ENCODE measurements around the gene SNAP47.

SNAP47 gene

DNA sequence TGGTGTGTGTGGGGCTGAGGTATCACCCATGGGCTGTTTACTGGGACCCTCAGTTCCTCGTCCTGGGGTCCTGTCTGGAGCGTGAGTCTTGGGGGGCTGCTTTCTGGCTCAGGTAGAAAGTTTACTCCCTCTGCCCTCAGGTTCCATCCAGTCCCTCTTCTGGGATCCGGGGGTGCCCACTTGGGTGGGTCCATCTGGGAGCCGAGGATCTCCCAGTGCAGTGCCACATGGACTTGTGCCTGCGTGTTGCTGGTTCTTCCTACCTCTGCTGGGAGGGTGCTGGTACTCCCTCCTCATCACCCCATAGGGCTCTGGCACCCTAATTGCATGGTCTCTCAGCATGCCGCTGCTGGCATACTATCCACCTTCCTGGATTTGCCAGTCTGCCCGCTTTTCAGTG is 14.0 kb downstream of the SNAP47 start:
- no peak for DNase-seq (ENCODE audit: low spot score)

DNA sequence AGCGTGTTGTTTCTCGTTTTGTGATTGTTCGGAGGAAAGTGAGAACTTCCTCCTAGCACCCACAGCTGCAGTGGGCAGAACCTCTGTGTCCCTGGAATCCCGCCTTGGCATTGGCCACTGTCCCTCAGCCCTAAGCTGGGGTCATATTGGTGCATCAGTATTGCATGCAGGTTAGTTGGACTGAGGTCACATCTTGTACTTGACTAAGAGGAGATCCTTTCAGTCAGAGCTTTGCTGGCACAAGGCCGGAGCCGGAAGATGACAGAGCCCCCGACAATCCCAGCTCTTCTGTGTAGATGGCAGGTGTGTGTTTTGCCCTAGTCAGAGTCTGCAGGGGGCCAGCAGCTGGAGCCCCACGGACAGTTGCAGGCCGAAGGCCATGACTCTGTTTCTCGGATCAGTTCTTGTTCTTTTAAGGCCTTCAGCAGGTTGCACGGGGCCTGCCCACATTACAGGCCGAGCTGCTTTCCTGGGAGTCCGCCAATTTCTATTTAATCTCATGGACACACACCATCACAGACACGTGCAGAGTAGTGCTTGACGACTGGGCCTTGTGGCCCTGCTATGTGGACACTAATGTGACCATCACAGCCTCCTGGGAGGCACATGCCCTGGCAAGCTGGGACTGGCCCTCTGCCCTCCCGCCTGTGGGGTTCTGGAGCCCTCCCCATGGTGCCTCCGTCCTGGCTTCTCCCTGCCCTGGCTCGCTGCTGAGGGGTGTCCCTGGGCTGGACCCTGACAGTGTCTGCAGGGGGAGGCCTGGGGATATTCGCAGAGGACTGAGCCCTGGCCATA is 14.9 kb downstream of the SNAP47 start:
- DNase-seq (ENCODE audit: low spot score): no peak

DNA sequence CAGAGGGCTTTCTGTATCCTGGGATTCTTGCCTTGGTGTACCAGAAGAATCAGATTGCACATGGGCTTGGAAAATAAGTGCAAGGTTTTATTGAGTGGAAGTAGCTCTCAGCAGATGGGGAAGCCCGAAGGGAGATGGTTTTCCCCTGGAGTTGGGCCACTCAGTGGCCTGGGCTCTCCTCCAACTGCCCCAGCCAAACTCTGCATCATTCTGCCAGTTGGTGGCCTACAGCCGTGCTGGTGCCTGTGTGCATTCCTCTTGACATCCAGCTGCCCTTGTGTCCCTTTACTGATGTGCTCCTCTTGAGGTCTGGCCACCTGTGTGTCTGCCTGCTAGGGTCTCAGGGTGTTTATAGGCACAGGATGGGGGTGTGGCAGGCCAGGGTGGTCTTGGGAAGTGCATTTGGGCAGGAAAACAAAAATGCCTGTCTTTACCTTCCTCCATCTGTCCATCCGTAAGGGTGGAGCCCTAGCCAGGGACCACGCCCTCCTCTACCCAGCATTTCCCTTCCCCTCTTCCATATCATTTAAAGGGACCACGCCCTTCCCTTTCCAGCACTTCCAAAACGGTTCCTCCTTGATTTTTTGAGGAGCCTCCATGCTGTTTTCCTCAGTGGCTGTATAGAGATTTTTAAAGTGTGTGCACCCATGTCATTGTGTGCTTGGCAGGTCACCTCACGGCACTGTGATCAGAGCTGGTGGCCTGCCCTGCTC is 18.9 kb downstream of the SNAP47 start:
- DNase-seq (ENCODE audit: low spot score): no peak

DNA sequence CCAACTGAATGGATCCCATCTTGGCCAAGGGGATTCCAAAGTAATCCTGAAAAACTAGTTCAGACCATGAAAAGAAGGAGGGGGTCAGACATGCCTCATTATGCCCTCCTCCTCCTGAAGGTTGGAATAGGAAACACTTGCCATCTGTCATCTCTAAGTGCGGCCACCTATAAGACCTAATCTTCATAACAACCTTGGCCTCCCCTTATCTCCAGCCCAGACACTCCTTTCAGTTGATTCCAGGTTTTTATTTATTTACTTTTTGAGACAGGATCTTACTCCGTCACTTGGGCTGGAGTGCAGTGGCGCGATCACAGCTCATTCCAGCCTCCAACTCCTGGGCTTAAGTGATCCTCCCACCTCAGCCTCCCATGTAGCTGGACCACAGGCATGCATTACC is 19.7 kb downstream of the SNAP47 start:
- DNase-seq (ENCODE audit: low spot score): no peak

DNA sequence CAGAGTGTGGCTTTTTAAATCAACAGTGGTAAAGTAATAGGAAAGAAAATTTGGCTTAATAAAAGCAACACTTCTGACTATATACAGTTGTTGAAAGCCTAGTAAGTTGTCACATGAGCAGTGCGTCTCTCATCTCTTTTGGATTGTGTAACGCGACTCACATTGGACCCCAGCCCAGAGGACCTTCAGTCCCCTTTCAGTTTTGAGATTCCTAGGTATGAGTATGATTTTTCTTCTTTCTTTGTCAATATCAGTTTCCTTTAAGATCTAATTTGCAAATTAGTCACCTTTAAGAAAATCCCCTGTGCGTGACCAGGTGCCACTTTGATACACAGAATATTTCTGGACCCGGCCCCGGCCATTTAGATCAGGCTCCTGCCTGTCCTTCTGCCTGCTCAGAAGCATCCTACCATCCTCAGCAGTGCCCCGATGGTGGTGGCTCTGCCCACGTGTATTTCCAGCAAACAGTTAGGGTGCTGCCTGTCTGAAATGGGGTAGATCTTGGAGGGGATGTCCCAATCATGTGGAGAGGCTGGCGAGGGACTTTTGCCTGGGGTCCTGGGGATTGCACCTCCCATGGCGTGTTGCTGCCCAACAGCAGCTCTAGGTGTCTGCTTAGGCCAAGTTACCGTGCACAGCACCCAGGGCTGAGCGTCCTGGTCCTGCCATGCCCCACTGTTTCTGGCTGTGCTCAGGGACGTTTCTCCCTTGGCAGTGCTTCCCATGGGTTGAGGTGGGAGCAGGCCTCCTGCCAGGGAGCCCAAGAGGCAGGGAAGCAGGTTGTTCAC is 21.1 kb downstream of the SNAP47 start:
- no peak for DNase-seq (ENCODE audit: low spot score)

DNA sequence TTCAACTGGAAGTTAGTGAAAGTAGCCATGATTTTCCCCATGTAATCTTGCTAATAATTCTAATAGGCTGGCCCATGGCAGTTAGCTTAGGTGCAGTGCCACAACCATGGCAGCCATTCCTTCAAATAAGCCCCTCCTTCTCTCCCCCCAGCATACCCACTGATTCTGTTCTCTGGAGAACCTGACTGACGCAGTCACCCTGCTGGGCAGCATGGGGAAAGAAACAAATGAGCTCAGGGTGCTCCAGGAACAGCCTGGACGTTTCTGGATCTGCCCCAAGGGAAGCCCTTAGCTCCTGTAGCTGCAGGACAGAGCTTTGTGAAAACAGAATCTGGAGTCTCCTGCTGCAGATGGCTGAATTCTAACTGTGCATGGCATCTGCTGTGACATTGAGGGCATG is 22.5 kb downstream of the SNAP47 start:
- DNase-seq (ENCODE audit: low spot score): no peak

DNA sequence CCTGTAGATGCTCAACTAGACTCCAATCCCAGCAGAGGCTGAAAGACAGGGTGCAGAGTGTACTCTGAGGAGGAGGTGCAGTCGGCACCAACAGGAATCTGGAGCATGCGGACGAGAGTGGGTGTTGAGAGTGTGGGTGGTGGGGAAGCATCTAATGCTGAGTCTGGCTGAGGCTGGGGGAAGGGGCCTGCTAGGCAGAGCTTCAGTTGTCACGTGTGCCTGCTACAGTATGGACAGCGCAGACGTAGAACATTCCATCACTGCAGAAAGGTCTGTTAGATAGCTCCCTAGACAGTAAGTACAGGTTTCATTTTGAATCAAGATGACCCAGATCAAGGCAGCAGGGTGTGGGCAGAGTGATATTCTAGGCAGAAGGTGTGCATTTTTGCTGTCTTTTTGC is 23.1 kb downstream of the SNAP47 start:
- no peak for DNase-seq (ENCODE audit: low spot score)

DNA sequence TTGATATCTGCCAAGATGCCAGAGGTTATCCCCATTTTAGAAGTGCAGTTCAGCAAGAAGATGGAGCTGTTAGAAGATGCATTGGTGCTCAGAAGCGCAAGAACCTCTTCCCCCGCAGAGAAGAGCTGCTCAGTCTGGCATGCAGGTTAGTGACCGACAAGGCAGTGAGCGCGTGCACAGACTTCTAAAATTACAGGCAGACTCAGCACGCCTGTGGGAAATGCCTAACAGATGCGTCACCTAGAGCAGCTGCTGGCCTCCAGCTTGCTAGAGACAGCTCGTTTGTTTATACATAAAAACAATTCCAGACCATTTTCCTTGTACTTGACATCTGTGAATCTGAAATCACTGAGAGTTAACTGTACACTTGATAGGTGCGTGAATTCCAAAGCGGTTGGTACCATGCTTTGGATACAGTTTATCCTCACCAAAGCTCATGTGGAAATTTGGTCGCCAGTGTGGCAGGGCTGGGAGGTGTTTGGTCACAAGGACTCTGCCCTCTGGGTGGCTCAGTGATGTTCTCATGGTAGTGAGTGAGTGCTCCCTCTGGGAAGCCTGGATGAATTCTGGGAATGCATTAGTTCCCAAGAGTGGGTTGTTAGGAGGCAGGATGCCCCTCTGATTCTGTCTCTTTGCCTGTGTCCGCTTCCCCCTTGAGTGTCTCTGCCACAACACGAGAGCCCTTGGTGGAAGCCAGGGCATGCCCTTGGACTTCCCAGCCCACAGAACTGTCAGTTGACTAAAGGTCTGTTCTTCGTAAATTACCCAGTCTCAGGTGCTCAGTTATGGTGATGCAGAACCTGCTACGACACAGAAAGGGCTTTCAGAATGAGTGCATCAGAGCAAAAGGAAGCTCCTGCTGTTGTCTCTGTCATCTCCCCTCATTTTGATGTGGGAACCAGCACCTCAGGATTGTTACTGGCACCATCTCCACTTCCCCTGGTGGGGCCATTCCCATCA is 24.4 kb downstream of the SNAP47 start:
- DNase-seq (ENCODE audit: low spot score): peak; percentile 11

DNA sequence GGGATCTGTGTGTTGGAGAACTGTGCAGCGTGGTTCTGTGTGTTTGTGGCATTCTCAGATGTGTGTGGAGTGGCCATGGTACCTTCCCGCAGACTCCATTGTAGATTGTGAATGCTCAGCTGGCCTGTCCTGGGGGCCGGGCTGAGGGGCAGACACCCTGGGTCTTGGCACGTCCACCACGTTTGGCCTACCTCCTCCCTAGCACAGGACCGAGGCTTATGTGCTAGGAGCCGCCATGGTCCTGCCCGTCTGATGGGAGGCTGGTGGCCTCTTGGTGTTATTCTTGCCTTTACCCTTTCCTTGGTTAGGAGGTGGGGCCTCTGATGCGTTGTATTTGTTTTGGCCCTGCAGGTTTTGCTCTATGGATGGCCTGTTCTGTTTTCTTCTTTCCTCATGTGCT is 25.1 kb downstream of the SNAP47 start:
- DNase-seq (ENCODE audit: low spot score): no peak

DNA sequence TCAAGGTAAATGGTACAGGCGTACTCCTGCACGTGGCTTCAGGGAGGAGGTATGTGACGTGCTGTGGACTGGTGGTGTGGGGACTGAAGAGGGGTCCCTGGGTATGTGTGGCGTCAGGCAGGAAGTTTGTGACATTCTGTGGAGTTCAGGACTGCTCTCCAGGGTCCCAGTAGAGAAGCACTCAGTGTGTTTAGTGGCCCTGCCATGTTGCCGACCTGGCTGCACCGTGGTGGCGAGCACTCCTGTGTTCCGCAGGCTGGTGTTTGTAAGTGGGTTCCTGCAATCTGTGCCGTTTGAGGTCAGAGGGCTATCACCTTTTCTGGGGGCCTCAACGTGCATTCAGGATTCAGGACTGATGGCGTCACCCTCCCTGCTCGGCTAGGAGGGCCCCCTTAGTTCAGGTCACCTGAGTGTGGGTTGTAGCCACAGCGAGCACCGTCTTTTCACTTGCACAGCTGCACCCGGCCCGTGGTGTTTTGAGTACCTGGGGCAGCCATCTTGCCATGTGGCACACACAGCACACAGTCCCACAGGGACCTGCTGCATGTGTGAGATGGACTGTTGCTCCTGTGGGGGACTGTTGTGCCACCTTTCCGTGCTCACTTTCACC is 26.5 kb downstream of the SNAP47 start:
- DNase-seq (ENCODE audit: low spot score): no peak

DNA sequence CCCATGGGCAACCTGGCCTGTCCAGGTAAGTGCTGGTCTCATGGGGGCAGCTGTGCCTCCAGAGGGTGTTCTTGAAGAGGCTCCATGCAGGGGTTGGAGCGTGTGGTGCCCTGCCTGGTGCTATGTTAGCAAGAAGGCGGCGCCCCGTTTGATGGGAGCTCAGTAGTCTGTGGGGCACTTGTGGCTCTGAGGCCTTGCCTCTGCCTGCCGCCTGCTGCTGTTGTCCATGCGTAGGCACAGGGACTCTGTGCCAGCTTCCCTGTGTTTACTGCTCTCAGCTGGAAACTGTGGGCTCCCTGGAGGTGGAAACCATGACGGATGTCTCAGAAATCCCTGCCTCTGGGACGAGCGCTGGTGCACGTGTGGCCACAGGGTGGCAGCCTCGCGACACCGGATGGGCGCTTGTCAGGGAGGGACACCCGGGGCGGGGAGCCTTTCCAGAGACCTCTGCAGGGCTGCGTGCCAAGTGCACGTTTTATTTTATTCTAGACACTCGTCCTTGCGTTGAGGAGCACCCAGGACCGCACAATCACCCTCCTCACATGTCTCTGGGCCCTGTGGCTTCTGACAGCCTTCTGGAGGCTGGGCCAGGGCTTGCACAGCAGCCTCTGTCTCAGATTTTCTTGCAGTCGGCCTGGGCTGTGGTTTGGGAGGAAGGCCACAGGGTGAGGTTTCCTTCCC is 27.1 kb downstream of the SNAP47 start:
- DNase-seq (ENCODE audit: low spot score): peak; percentile 70

DNA sequence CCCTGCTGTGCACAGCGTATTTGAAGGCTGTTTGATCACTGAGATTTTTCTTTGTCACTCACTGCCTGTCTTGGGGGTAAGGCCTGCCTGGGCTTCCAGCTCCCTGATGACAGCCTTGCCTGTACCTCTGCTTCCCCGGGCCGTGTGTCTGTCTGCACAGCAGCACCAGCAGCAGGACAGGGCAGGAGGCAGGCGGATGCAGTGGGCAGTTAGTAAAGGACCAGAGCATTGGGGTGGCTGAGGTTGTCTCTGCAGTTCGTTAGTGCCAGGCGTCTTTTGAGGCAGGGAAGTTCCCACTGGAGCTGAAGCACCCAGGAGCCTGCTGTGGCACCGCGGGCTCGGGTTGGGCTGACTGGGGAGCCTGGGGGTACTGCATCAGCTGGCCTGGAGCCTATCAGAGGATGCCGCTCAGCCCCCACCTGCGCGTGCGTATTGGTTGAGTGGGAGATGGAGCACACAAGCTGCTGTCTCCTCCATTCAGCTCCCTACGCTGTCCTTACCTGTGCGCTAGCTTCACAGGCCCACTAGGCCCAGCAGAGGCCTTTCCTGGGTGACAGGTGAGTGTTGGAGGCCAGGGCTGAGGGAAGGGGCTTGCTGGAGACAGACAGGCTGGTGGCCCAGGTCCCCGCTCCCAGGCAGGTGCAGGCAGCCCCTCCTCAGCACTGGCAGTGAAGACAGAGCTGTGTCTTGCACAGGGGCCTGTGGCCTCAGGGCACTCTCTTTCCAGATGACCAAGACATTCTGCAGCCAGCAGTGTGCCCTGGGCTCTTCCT is 28.2 kb downstream of the SNAP47 start:
- no peak for DNase-seq (ENCODE audit: low spot score)

DNA sequence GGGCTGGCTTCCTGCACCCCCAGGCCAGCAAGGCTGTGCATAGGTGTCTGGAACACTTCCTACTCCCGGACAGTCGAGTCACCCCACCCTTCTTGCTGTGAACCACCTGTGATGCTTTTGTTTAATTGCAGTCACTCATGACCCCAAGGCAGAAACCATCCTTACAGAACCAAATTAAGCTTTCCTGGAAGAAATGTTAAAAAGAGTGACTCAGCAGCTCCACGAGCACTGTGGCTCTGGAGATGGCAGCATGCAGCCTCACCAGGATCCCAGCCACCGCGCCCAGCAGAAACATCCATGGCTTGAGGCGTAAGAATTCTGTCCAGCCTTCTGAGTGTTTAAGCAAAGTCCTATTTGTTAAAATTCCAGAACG is 28.8 kb downstream of the SNAP47 start:
- DNase-seq (ENCODE audit: low spot score): no peak

DNA sequence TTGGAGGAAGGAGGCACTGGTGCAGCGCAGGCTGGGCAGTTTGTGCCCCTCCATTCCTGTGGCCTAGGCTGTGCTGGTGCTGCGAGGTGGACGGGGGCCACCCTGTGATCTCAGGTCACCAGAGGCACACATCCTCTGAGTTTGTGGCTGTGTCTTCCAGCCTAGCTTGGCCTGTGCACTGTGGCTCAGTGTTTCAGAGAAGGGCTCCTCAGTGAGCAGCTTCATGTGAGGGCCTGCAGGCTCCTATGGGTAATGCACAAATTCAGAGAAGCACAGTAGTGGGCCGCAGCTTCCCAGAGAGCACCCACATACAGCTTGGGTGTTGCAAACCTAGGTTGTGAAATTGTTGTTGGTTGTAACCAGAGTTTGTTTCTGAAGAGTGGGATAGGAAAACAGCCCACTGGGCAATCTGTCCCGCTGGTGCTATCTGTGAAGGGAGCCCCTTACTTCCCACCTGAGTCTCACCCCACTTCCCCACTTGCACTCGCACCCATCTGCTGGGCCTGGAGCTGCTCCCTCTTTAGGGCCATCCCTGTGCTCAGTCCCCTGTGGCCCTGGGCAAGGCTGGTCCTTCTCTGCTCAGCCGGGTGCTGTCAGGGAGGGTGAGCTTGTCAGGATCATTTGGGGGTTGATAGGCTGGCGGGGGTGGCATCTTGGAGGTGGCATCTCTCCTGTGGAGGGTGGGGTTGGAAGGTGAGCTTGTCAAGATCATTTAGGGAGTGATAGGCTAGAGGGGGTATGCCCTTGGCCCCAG is 30.2 kb downstream of the SNAP47 start:
- DNase-seq (ENCODE audit: low spot score): no peak

DNA sequence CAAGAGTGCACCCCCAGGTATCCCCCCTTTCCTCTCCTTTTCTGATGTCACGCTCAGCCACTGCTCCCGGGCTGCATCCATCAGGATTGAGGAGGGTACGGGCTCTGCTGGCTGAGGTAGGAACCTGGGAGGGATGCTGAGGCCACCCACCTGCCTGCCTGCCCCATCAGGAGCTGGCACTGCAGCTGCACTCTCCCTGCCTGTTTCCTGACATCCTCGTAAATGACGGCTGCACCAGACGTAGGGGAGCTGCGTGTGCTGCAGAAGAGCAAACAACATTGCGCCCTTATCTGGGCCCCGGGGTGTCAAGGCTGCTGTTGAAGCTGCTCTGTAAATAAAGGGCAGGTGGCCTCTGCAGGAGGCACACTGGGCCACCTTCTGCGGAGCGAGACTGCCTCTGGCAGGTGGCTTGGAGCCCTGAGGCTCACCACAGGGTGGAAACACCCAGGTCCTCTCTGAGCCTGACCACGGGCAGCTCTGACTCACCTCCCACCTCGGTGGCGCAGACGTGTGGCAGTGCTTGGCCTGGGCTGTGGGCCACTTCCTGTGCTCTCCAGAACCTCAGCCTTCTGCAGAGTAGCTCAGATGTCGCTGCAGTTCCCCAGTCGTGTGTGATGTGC is 30.9 kb downstream of the SNAP47 start:
- DNase-seq (ENCODE audit: low spot score): no peak

DNA sequence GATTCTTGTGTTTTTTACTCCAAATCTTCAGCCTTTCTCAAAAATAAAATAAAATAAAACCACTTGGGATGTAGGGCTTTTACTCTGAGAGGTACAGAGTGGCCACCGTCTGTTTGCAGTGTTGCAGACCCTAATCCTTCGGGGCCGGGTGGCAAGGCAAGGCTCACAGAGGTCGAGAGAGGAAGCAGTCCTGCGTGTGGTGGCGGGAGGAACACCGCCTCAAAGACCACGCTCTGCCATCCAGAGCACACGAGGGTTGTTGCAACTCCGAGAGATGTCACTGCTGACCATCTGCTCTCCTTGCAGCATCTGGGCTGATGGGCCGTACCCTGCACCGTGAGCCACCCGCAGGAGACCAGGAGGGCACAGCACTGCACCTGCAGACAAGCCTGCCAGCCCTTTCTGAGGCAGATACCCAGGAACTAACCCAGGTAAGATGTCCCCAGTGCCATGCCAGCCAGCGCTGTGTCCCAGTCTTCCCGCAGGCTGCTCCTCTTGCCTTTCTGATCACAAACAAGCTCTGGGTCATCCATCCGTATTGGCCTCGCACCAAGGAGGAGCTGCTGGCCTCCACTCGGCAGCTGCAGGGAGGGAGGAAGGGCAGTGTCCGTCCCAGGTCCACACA is 31.5 kb downstream of the SNAP47 start:
- DNase-seq (ENCODE audit: low spot score): no peak

DNA sequence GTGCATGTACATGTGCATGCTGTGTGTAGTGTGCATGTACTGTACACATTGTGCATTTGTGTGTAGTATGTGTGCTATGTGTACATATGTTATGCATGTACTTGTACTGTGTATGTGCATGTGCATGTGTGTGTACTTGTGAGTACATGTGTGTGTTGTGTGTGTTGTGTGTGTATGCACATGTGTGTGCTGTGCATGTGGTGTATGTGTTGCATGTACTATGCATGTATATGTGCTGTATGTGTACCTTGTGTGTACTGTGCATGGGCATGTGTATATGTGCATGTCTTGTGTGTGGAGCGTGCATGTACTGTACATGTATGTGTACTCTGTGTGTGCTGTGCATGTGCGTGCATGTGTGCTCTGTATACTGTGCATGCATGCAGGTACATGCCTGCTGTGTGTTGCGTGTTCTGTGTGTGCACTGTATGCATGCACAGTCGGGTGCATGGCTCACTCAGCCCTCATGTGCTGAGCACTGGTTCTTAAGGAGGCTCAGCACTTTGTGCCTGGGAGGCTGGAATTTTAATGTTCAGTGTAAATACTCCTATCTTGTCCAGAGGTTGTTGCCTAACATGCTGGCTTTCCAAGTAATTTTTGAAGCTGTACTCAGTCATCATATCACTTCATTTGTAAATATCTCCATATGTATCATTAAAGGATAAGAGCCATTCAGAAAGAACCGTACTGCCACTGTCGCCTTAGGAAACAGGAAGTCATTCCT is 32.3 kb downstream of the SNAP47 start:
- DNase-seq (ENCODE audit: low spot score): no peak

DNA sequence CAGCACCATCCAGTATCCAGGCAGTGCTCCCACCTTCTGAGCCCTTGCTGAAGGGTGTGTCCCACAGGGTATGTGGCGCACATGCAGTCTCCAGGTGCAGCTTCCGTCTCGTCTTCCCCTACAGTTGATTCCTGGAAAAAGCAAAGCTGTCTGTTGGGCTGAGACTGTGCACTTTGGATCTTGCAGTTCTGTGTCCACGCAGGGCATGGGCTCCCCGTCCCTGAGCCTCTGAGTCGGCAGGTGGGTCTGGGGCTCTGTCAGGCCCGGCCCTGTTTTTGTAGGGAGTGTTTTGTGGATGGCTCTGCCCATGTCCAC is 32.8 kb downstream of the SNAP47 start:
- DNase-seq (ENCODE audit: low spot score): no peak

Measured in kidney capillary endothelial cell (primary cell).